Lower leg skin (tissue), 4 donors: ENCODE measurements around the gene UTP14A. TPM values are rescaled to one million over a fixed set of nuclear protein-coding genes. Genes with fewer than 3 reads are reported as not detected.

Source experiments
- DNase-seq, 2 donors: peaks; one replicate each; pipeline ENCODE4 v3.0.0-alpha.2; 2019; ENCODE audit warnings: low spot score in 2 of 2
- H3K4me3 ChIP-seq: fragments of 200-600 bp; sonication (generic); 2 replicates; pipeline ENCODE4 v1.5.1; 2017; ENCODE audit warnings: mild to moderate bottlenecking, low read depth; ENCODE audit not compliant: poor library complexity, severe bottlenecking
- CTCF ChIP-seq, 3 donors: fragments of 450-650 bp; IDR thresholded peaks; one replicate each; pipeline ENCODE4 v1.5.1; 2016; ENCODE audit warnings: antibody characterized with exemption in 3 of 3, mild to moderate bottlenecking in 3 of 3, moderate library complexity in 2 of 3
- POLR2A ChIP-seq, 2 donors: fragments of 450-650 bp; IDR thresholded peaks; one replicate each; pipeline ENCODE4 v1.6.1; 2016 to 2017; ENCODE audit warnings: antibody characterized with exemption in 2 of 2, mild to moderate bottlenecking in 1 of 2, moderate library complexity in 1 of 2
- WGBS, 2 donors: methylation state at CpG; one replicate each; pipeline ENCODE4 v1.1.5; 2018; 5-methylcytosine and 5-hydroxymethylcytosine counted together
- intact Hi-C: fragments of 100-400 bp; cut with DNase I; formaldehyde crosslinking; loops from one replicate; pipeline ENCODE4 v1.15.0; 2023; ENCODE audit warnings: low total_unique reads
- total RNA-seq, 4 donors: library from RNA; depleted of rRNA; stranded (reverse); fragments of >200 nt; gene quantifications; one replicate each; pipeline ENCODE4 v1.1.0, GENCODE V29; 2016

UTP14A gene
- total RNA-seq, 4 donors from 2014 or later = 10.5 to 12.6 (median 11.1) TPM

DNA sequence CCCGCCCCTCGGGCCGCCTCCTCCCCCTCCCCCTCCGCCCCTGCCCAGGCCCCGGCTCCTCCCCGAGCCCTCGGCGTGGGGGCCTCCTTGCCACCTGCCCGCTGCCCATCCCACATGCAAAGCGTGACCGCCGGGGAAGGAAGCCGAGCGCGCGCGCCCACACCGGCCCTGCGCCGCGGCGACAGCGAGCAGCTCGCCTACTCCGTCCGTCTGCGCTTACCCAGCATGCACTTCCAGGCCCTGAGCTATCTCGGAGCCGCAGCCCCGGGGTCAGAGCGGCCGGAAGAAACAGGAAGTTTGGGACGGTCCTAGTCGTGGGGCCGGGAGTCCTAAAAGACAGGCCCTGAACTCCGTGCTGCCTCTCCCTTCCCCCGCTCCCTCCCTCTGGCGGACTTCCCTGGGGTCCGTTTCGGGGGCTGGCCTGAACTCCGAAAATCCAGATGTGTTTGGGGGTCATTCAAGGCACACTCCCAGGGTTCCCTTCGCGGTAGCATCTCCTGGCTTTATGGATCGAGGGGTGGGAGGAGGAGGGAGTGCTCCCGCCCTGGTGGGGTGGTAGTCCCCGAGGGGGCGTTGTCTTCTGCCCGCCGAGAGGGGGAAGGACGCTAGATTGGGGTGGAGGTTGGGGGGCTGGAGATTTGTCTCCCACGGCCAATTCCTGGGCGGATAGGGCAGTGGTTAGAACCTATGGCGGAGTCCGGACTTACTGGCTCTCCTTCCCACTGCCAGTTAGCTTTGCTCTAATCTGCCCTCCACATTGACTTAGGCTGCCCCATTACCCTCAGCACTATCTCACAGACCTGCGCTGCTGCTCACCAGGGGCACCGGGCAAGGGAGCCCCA is 51.5 kb downstream of the UTP14A start:
- whole genome bisulfite sequencing, 2 donors = 36 to 45% methylated on average over 16 to 48 of the region's 56 CpGs

GRCh38 chrX:129958083-129958465 is 52.1 kb downstream of the UTP14A start:
- intact Hi-C loops = no loop called here
- no peak for DNase-seq
- no peak for TF ChIP-seq CTCF (IDR thresholded peaks at IDR 0.05)
- no peak for TF ChIP-seq POLR2A (IDR thresholded peaks at IDR 0.05)
- WGBS, 2 donors = 83 to 85% methylated on average over 6 to 7 of the region's 7 CpGs
- H3K4me3 ChIP-seq = no peak overlapping the region

More for the DNA sequence above, 51.5 kb downstream of the UTP14A start:
- intact Hi-C loops = no loop called here
- TF ChIP-seq POLR2A (IDR thresholded peaks at IDR 0.05) (no peak), CTCF (IDR thresholded peaks at IDR 0.05) (no peak)
- peak in 1 of 2 donors; percentile 89 for DNase-seq
- H3K4me3 ChIP-seq = no peak overlapping the region

DNA sequence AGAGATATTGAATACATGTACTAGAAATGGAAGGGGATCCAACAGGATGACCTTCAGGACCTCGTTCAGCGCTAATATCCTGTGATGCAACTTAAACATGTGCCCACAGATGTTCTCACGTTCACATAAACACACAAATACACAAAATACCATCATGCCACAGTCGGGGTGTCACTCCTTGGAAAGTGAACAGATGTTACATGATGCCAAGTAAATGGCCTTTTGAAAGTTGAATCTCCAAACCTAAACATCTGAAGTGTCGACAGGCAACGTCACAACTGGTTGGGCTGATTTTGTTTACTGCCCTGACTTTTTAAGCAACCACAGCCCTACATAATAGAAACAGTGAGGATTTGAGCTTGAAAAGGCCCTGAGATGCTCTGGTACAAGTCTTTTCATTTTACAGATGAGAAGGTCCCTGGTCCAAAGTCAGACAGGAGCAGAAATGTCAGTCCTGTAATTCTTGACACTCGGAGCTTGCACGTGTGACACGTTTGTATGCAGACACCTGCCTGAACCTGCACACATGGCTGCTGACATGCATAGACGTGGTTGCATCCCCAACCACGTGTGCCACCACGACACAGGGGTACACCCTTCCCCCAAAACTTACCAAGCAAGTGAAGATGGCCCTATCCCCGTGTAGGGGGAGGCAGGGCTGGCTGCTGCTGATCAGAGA is 53.0 kb downstream of the UTP14A start:
- intact Hi-C loops = no loop called here
- TF ChIP-seq CTCF (IDR thresholded peaks at IDR 0.05) (no peak), POLR2A (IDR thresholded peaks at IDR 0.05) (no peak)
- H3K4me3 ChIP-seq = no peak overlapping the region
- DNase-seq = no peak
- WGBS, 2 donors = 43 to 53% methylated on average over 9 to 13 of the region's 13 CpGs

- intact Hi-C loops = no loop called here
- DNase-seq = no peak
Measured at GRCh38 chrX:129959493-129959832, 53.5 kb downstream of the UTP14A start.

More at GRCh38 chrX:129959493-129959832, 53.5 kb downstream of the UTP14A start:
- no peak overlapping the region for H3K4me3 ChIP-seq
- WGBS, 2 donors = 36 to 56% methylated on average over 16 to 19 of the region's 19 CpGs
- no peak for TF ChIP-seq POLR2A (IDR thresholded peaks at IDR 0.05)
- no peak for TF ChIP-seq CTCF (IDR thresholded peaks at IDR 0.05)
